ENCODE results near the gene ERI2.
A peak's percentile ranks its signal among the peaks of the same experiment; 100 is the strongest.
"Not testable (repeated sequence)": the region's sequence is repeated elsewhere in the genome, so short reads cannot be mapped to it uniquely, and the experiment has no call there.

The ERI2 gene

GRCh38 chr16:20763461-20764232 lies 42.6 kb downstream of the ERI2 start, which contains the start of gene ACSM3:
TSS of gene ACSM3 (plus strand) at chr16:20764014. CDS start at chr16:20770035, 6,021 bp downstream.
- peak; percentile 49 to 65 for DNase-seq

- DNase-seq, result no peak
These were observed 43.7 kb downstream of the ERI2 start for GRCh38 chr16:20762404-20763123.

GRCh38 chr16:20761175-20761574 lies 45.1 kb downstream of the ERI2 start:
- DNase-seq, result no peak

- no peak for DNase-seq
These were observed 45.9 kb downstream of the ERI2 start for GRCh38 chr16:20760346-20760745.

GRCh38 chr16:20755799-20756198 lies 50.5 kb downstream of the ERI2 start:
- not testable (repeated sequence) for DNase-seq

DNA sequence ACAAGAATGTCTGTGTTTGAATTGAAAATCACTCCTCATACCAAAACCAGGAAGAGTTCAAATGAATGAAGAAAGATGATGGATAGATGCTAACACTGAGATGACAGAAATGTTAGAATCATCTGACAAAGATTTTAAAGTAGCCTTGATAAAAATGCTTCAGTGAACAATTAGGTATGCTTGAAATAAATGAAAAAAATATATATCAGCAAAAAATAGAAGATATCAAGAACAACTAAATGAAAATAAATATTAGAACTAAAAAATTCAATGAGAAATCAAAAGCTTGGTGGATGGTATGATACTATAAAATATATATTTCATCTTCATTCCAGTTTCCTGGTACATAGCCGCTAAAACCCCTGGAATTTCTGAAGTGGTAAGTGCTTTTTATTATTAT lies 51.0 kb downstream of the ERI2 start:
- DNase-seq, result no peak

- DNase-seq, result no peak
These were observed 52.5 kb downstream of the ERI2 start for GRCh38 chr16:20753727-20754126.

DNA sequence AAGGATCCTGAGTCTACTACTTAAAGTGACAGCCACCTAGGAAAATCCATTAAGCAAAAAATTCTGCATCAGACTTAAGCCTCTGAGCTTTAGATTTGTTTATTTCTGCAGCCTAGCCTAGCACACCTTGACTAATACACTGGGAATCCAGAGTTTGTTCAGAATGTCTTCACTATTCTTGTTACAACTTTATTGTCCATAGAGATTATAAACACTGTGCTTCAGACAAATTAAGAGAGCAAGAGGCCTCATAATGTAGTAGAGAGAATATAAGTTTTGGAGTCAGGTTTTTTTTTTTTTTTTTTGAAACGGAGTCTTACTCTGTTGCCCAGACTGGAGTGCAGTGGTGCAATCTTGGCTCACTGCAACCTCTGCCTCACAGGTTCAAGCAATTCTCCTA lies 55.7 kb downstream of the ERI2 start:
- DNase-seq, result no peak

- no peak for DNase-seq
These were observed 56.8 kb downstream of the ERI2 start for GRCh38 chr16:20749474-20749873.

- no peak for DNase-seq
These were observed 59.0 kb downstream of the ERI2 start for GRCh38 chr16:20747030-20747816.

GRCh38 chr16:20746461-20746860 lies 59.8 kb downstream of the ERI2 start:
- no peak for DNase-seq
